Measurements from ENCODE around the gene CASKIN1. TPM values are rescaled to one million over a fixed set of nuclear protein-coding genes. Genes with fewer than 3 reads are reported as not detected.

Gene CASKIN1
- total RNA-seq, 2 donors from 2014 or later, result 0.05 TPM; not detected in 1

- no peak overlapping the region for H3K27ac Mint-ChIP-seq
- no peaks in the 10 kb centered on the region for H3K36me3 Mint-ChIP-seq (ENCODE audit: low read depth)
- peaks cover 3% of the 10 kb centered on the region for H3K4me1 Mint-ChIP-seq
- H3K4me3 Mint-ChIP-seq, result no peak overlapping the region
- H3K27me3 Mint-ChIP-seq, result no peaks in the 10 kb centered on the region
- H3K9me3 ChIP-seq (ENCODE audit: control insufficient read depth, low read length, poor library complexity, severe bottlenecking), result no peaks in the 10 kb centered on the region
- ATAC-seq, result no peak
- DNase-seq, result no peak
Observed at GRCh38 chr16:2177561-2177960, 18.8 kb downstream of the CASKIN1 start.

- no peaks in the 10 kb centered on the region for H3K4me1 Mint-ChIP-seq
- H3K4me3 Mint-ChIP-seq, result no peak overlapping the region
- no peaks in the 10 kb centered on the region for H3K27me3 Mint-ChIP-seq
- H3K9me3 ChIP-seq (ENCODE audit: control insufficient read depth, low read length, poor library complexity, severe bottlenecking), result no peaks in the 10 kb centered on the region
- H3K27ac Mint-ChIP-seq, result no peak overlapping the region
- DNase-seq (no peak), ATAC-seq (no peak)
- H3K36me3 Mint-ChIP-seq (ENCODE audit: low read depth), result no peaks in the 10 kb centered on the region
Observed at GRCh38 chr16:2177101-2177500, 19.3 kb downstream of the CASKIN1 start.

GRCh38 chr16:2176047-2176446, 20.4 kb downstream of the CASKIN1 start:
- Mint-ChIP-seq H3K36me3 (ENCODE audit: low read depth) (no peaks in the 10 kb centered on the region), H3K4me1 (no peaks in the 10 kb centered on the region), H3K27ac (peak overlapping the region; percentile 49), H3K4me3 (no peak overlapping the region), H3K27me3 (no peaks in the 10 kb centered on the region)
- H3K9me3 ChIP-seq (ENCODE audit: control insufficient read depth, low read length, poor library complexity, severe bottlenecking), result no peaks in the 10 kb centered on the region
- no peak for DNase-seq
- no peak for ATAC-seq

- no peaks in the 10 kb centered on the region for H3K4me1 Mint-ChIP-seq
- H3K27me3 Mint-ChIP-seq, result no peaks in the 10 kb centered on the region
- DNase-seq (no peak), ATAC-seq (no peak)
- H3K4me3 Mint-ChIP-seq, result no peak overlapping the region
- no peaks in the 10 kb centered on the region for H3K9me3 ChIP-seq (ENCODE audit: control insufficient read depth, low read length, poor library complexity, severe bottlenecking)
- H3K36me3 Mint-ChIP-seq (ENCODE audit: low read depth), result no peaks in the 10 kb centered on the region
- peak overlapping the region; percentile 49 for H3K27ac Mint-ChIP-seq
Observed at GRCh38 chr16:2175454-2175853, 21.0 kb downstream of the CASKIN1 start.

DNA sequence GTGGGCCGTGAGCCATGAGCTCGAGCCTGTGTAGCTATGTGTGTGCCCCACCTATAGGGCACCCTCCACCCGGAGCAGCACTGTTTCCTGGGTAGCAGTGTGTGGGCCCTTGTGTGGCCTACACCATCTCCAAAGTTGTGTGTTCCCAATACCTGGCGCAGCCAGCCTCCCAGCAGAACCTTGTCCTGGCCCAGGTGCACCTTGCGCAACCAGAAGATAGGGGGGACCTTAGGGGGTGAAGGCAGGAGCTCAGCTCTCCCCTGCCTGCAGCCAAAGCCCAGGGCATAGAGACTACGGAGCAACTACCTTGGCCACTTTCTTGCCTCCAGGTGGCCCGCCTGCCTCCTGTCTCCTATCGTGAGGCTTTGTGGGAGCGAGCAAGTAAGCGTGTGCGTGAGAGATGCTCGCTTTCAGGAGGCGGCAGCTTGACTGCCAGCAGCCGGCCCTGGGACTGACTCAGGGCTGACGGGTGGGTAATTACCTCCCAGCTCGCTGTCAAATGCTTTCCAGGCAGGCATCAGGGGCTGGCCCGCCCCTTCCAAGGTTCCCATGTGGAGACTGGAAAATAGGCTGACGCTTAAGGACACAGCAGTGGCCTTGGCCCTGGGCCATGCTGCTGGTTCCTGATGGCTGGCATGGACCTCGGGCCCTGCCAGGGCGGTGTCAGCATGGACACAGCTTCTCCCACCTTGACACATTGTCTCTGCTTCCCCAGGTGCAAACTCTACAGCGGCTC, 21.8 kb downstream of the CASKIN1 start:
- ATAC-seq, result no peak
- H3K9me3 ChIP-seq (ENCODE audit: control insufficient read depth, low read length, poor library complexity, severe bottlenecking), result no peaks in the 10 kb centered on the region
- DNase-seq, result no peak
- Mint-ChIP-seq H3K4me3 (no peak overlapping the region), H3K36me3 (ENCODE audit: low read depth) (no peaks in the 10 kb centered on the region), H3K4me1 (no peaks in the 10 kb centered on the region), H3K27me3 (no peaks in the 10 kb centered on the region), H3K27ac (no peak overlapping the region)

GRCh38 chr16:2173916-2174315, 22.5 kb downstream of the CASKIN1 start:
- H3K4me1 Mint-ChIP-seq, result no peaks in the 10 kb centered on the region
- H3K27me3 Mint-ChIP-seq, result no peaks in the 10 kb centered on the region
- ATAC-seq (no peak), DNase-seq (no peak)
- no peak overlapping the region for H3K27ac Mint-ChIP-seq
- H3K4me3 Mint-ChIP-seq, result peak overlapping the region; percentile 31
- H3K36me3 Mint-ChIP-seq (ENCODE audit: low read depth), result no peaks in the 10 kb centered on the region
- no peaks in the 10 kb centered on the region for H3K9me3 ChIP-seq (ENCODE audit: control insufficient read depth, low read length, poor library complexity, severe bottlenecking)

DNA sequence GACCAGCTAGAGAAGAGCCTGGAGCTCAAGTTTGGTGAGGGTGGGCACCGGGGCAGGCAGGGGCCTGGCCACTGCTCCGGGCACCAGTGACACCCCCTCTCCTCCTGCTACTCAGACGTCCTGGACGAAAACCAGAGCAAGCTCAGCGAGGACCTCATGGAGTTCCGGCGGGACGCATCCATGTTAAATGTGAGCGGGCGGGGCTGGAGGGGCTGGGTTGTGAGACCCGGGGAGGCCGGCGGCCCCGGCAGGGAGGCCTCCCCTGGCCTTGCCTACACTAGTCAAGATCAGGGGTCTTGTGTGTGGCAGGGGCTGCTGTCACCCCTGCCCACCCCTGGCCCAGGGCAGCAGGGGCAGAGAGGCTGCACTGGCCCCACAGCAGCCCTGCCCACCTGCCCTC, 23.0 kb downstream of the CASKIN1 start:
- no peak for DNase-seq
- no peak overlapping the region for H3K27ac Mint-ChIP-seq
- H3K36me3 Mint-ChIP-seq (ENCODE audit: low read depth), result no peaks in the 10 kb centered on the region
- H3K4me1 Mint-ChIP-seq, result no peaks in the 10 kb centered on the region
- ATAC-seq, result no peak
- no peaks in the 10 kb centered on the region for H3K27me3 Mint-ChIP-seq
- H3K9me3 ChIP-seq (ENCODE audit: control insufficient read depth, low read length, poor library complexity, severe bottlenecking), result no peaks in the 10 kb centered on the region
- H3K4me3 Mint-ChIP-seq, result no peak overlapping the region

DNA sequence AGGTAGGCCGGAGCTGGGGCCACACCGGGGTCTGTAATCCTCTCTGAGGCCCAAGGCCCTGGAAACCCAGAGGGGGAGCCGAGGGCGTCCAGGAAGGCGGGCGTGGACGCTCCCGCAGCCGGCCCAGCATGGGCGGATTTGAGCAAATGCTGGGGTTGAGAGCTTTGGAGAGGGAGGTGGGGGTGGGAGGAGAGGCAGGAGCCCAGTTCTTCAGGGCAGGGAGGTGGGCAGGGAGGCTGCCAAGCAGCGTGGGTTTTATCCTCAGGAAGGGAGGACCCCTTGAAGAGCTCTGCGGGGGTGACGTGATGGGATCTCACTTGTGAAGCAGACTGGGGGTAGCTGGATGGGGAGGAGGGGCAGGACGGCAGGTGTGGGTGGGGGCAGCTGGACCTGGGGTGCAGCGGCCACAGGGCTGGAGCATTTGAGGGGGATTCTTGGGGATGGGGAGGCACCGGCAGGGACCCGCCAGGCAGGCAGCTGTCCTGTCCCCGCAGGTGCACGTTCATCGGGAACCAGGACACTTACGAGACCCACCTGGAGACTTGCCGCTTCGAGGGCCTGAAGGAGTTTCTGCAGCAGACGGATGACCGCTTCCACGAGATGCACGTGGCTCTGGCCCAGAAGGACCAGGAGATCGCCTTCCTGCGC, 23.6 kb downstream of the CASKIN1 start:
- no peak for DNase-seq
- Mint-ChIP-seq H3K36me3 (ENCODE audit: low read depth) (no peaks in the 10 kb centered on the region), H3K4me3 (no peak overlapping the region), H3K27ac (no peak overlapping the region), H3K4me1 (no peaks in the 10 kb centered on the region), H3K27me3 (no peaks in the 10 kb centered on the region)
- no peak for ATAC-seq
- no peaks in the 10 kb centered on the region for H3K9me3 ChIP-seq (ENCODE audit: control insufficient read depth, low read length, poor library complexity, severe bottlenecking)

GRCh38 chr16:2171601-2172178, 24.7 kb downstream of the CASKIN1 start:
- no peak overlapping the region for H3K4me3 Mint-ChIP-seq
- no peak for DNase-seq

DNA sequence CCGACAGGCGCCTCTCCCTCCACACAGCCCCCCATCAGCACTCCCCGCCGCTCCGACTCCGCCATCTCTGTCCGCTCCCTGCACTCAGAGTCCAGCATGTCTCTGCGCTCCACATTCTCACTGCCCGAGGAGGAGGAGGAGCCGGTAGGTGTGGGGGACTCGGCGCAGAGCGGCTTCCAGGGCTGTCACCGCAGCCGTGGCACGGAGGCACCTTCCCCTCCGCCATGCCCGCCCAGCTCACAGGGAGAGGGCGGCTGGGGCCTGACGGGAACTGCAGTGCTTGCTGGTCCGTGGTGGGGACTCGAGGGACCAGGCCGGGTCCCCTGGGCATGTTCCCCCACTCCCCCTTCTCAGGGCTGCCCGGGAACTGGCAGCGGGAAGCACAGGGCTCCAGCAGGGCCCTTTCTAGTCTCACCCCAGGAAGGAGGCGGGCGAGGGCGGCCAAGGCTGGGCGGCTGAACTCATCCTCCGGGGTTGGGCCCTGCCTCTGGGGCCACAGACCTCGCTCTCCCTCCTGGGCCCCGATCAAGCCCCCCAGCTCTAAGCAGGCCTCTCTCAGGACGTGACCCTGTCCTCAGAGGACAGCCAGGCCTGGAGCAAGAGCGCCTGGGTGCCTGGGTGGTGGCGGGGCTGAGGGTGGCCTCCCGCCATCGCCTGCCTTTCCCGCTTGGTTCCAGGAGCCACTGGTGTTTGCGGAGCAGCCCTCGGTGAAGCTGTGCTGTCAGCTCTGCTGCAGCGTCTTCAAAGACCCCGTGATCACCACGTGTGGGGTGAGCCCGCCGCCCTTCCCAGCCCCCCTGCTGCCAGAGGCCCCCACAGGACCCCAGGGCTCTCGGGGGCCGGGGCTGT, 25.6 kb downstream of the CASKIN1 start:
- Mint-ChIP-seq H3K27ac (no peak overlapping the region), H3K36me3 (ENCODE audit: low read depth) (no peaks in the 10 kb centered on the region), H3K4me3 (no peak overlapping the region), H3K4me1 (no peaks in the 10 kb centered on the region), H3K27me3 (no peaks in the 10 kb centered on the region)
- H3K9me3 ChIP-seq (ENCODE audit: control insufficient read depth, low read length, poor library complexity, severe bottlenecking), result no peaks in the 10 kb centered on the region
- DNase-seq (no peak), ATAC-seq (no peak)

More at GRCh38 chr16:2171601-2172178, 24.7 kb downstream of the CASKIN1 start:
- H3K27ac Mint-ChIP-seq, result no peak overlapping the region
- H3K36me3 Mint-ChIP-seq (ENCODE audit: low read depth), result no peaks in the 10 kb centered on the region
- H3K4me1 Mint-ChIP-seq, result no peaks in the 10 kb centered on the region
- no peaks in the 10 kb centered on the region for H3K9me3 ChIP-seq (ENCODE audit: control insufficient read depth, low read length, poor library complexity, severe bottlenecking)
- H3K27me3 Mint-ChIP-seq, result no peaks in the 10 kb centered on the region
- no peak for ATAC-seq

DNA sequence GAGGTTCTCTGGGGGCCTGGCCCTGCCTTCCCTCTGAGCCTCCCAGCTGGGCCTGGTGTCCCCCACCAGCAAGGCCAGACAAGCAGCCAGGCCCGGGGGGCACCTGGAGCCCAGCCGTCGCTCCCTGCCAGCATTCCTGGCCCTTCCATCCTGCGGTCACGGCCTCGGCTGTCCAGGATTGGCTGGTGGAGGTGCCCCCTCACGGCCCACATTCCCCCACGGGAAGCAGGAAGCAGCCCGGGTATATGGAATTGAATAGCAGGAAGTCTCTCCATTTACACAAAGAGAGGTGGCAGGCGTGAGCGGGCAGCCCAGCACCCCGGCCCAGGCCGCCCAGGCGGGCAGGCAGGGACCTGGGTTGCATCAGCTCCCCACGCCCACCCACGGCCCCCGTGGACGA, 26.3 kb downstream of the CASKIN1 start:
- H3K27me3 Mint-ChIP-seq, result no peaks in the 10 kb centered on the region
- DNase-seq (no peak), ATAC-seq (no peak)
- no peak overlapping the region for H3K4me3 Mint-ChIP-seq
- H3K9me3 ChIP-seq (ENCODE audit: control insufficient read depth, low read length, poor library complexity, severe bottlenecking), result no peaks in the 10 kb centered on the region
- H3K27ac Mint-ChIP-seq, result no peak overlapping the region
- no peaks in the 10 kb centered on the region for H3K36me3 Mint-ChIP-seq (ENCODE audit: low read depth)
- H3K4me1 Mint-ChIP-seq, result no peaks in the 10 kb centered on the region

DNA sequence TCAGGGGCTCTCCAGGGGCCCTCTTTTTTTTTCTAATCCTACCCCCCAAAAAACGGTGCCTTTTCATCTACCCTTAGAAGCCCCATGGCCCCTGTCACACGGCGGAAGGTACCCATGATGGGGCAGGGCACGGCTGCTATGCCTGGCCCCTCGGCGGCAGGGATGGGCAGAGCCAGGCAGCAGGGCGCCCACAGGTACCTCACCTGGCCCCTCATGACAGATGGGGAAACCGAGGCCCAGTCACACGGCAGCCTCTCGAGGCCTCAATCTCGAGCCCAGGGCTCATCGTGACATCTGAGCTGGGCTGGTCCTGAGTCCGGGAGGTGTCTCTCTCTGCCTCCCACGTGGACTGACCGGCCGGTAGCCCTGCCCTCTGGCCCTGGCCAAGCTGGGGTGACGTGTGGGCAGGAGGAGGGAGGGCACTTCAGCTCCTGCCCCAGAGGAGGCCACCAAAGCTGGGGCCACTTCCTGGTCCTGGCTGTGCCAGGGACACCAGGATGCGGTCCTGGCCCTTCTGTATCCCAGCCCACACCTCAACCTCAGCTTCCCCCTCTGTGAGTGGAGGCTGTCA, 29.3 kb downstream of the CASKIN1 start:
- no peak overlapping the region for H3K4me3 Mint-ChIP-seq
- no peaks in the 10 kb centered on the region for H3K27me3 Mint-ChIP-seq
- H3K4me1 Mint-ChIP-seq, result no peaks in the 10 kb centered on the region
- H3K9me3 ChIP-seq (ENCODE audit: control insufficient read depth, low read length, poor library complexity, severe bottlenecking), result no peaks in the 10 kb centered on the region
- ATAC-seq (no peak), DNase-seq (no peak)
- H3K36me3 Mint-ChIP-seq (ENCODE audit: low read depth), result no peaks in the 10 kb centered on the region
- H3K27ac Mint-ChIP-seq, result no peak overlapping the region
